WTC11 (cell line): ENCODE data around the gene SUPT5H. TPM values are rescaled to one million over a fixed set of nuclear protein-coding genes. Genes with fewer than 3 reads are reported as not detected.

Experiments used
- ATAC-seq: fragments of 200-7000 bp; cut with Tn5 transposase; 2 replicates; pipeline ENCODE4 v1.10.0; 2021; ENCODE audit warnings: mild to moderate bottlenecking, moderate library complexity
- CTCF ChIA-PET: fragments of 300-600 bp; sonication (Branson Sonifier 250); formaldehyde crosslinking; loops from one replicate; lab custom pipeline; 2021; ENCODE audit warnings: antibody characterized with exemption; lab: Charles Lee
- POLR2A ChIA-PET: fragments of 350-600 bp; sonication (Branson Sonifier 250); formaldehyde crosslinking; loops from one replicate; lab custom pipeline; 2021; ENCODE audit warnings: antibody characterized with exemption; lab: Charles Lee
- DNase-seq: peaks from one replicate; pipeline ENCODE4 v3.0.0; 2021; ENCODE audit warnings: low spot score
- H3K27ac Mint-ChIP-seq: 2 replicates; pipeline ENCODE4 v1.8.0; 2021; ENCODE audit warnings: mixed read lengths
- H3K27me3 Mint-ChIP-seq: 2 replicates; pipeline ENCODE4 v1.8.0; 2021; ENCODE audit warnings: low read depth, mild to moderate bottlenecking, moderate library complexity, mixed read lengths
- H3K36me3 Mint-ChIP-seq: 2 replicates; pipeline ENCODE4 v1.8.0; 2021; ENCODE audit warnings: mixed read lengths
- H3K4me1 Mint-ChIP-seq: 2 replicates; pipeline ENCODE4 v1.8.0; 2022; ENCODE audit warnings: mixed read lengths
- H3K4me3 Mint-ChIP-seq: 2 replicates; pipeline ENCODE4 v1.8.0; 2021; ENCODE audit warnings: mild to moderate bottlenecking, moderate library complexity, mixed read lengths
- H3K9me3 Mint-ChIP-seq: 2 replicates; pipeline ENCODE4 v1.8.0; 2021; ENCODE audit warnings: mixed read lengths
- ATF3 ChIP-seq: sonication (generic); formaldehyde crosslinking; conservative IDR thresholded peaks from 2 replicates; pipeline ENCODE4 v1.8.1; 2022; ENCODE audit warnings: mild to moderate bottlenecking, missing genetic modification reagents
- FOXP4 ChIP-seq: sonication (generic); formaldehyde crosslinking; IDR thresholded peaks from 2 replicates; pipeline ENCODE4 v1.8.0; 2022; ENCODE audit warnings: mild to moderate bottlenecking, missing genetic modification reagents
- JAZF1 ChIP-seq: fragments of 250-450 bp; sonication (Bioruptor Pico); IDR thresholded peaks from 2 replicates; pipeline ENCODE4 v1.9.0; 2021; ENCODE audit warnings: moderate library complexity, mild to moderate bottlenecking, inconsistent platforms
- JUN ChIP-seq: sonication (generic); formaldehyde crosslinking; IDR thresholded peaks from 2 replicates; pipeline ENCODE4 v1.8.0; 2023; ENCODE audit warnings: mild to moderate bottlenecking, missing genetic modification reagents
- MAX ChIP-seq: sonication (generic); formaldehyde crosslinking; IDR thresholded peaks from 2 replicates; pipeline ENCODE4 v1.8.0; 2022; ENCODE audit warnings: mild to moderate bottlenecking, missing genetic modification reagents
- MXD4 ChIP-seq: fragments of 250-450 bp; sonication (Bioruptor Pico); IDR thresholded peaks from 2 replicates; pipeline ENCODE4 v1.8.0; 2021; ENCODE audit warnings: mild to moderate bottlenecking, moderate library complexity, borderline replicate concordance
- NFYB ChIP-seq: sonication (generic); formaldehyde crosslinking; conservative IDR thresholded peaks from 2 replicates; pipeline ENCODE4 v1.8.0; 2022; ENCODE audit warnings: low read depth, missing genetic modification reagents
- ZNF416 ChIP-seq: fragments of 250-450 bp; sonication (Bioruptor Pico); IDR thresholded peaks from 2 replicates; pipeline ENCODE4 v1.9.0; 2021; ENCODE audit warnings: mild to moderate bottlenecking, inconsistent platforms
- ZNF512 ChIP-seq: sonication (generic); formaldehyde crosslinking; IDR thresholded peaks from 2 replicates; pipeline ENCODE4 v1.8.1; 2022; ENCODE audit warnings: missing genetic modification reagents, borderline replicate concordance
- total RNA-seq: library from RNA; stranded (reverse); gene quantifications from 3 replicates; pipeline ENCODE4 v1.2.3, GENCODE V29; 2021
- TF ChIP-seq, protein P1 (sequence below): sonication (generic); formaldehyde crosslinking; IDR thresholded peaks from 2 replicates; pipeline ENCODE4 v1.8.1; 2023; ENCODE audit warnings: mild to moderate bottlenecking, missing genetic modification reagents
- TF ChIP-seq, protein P2 (sequence below): sonication (generic); formaldehyde crosslinking; IDR thresholded peaks from 2 replicates; pipeline ENCODE4 v1.8.0; 2023; ENCODE audit warnings: mild to moderate bottlenecking, missing genetic modification reagents

Gene SUPT5H
- total RNA-seq, 1 experiment from 2014 or later = 135 TPM

DNA sequence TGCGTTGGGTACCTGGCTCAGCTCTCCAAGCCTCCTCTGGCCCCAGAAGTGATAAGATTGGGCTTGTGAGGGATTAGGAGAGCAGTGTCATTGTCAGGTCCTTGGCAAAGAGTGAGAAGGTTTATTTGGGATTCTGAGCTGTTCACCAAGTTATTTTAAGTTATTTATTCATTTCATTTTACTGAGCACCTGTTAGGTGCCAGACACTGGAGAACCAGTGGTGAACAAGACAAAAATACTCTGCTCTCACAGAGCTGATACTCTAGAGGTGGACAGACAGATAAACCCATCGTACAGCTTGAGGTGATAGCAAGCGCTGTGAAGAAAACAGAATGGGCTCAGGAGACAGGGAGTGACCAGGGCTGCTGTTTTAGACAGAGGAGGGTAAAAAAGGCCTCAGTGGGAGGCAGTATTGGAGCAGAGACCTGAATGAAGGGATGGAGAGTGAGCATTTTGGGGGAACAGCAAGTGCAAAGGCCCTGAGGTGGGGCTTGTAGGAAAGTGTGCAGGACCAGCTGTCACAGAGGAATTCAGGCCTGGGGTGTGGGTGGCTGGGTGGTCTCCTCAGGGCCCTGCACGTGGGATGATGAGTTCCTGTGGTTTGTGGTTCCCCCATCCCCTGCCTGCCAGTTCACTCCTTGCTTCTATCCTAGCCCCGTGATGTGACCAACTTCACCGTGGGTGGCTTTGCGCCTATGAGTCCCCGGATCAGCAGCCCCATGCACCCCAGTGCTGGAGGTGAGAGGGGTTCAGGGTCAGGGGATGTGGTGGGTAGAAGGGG, 26.6 kb downstream of the SUPT5H start:
- Mint-ChIP-seq H3K9me3 (no peaks in the 10 kb centered on the region), H3K4me1 (peaks cover 3% of the 10 kb centered on the region; the same call in 1 of the 2 replicates), H3K27ac (no peak overlapping the region)
- DNase-seq (no peak), ATAC-seq (no peak)
- CTCF ChIA-PET = no interaction called here
- TF ChIP-seq, protein P1, sequence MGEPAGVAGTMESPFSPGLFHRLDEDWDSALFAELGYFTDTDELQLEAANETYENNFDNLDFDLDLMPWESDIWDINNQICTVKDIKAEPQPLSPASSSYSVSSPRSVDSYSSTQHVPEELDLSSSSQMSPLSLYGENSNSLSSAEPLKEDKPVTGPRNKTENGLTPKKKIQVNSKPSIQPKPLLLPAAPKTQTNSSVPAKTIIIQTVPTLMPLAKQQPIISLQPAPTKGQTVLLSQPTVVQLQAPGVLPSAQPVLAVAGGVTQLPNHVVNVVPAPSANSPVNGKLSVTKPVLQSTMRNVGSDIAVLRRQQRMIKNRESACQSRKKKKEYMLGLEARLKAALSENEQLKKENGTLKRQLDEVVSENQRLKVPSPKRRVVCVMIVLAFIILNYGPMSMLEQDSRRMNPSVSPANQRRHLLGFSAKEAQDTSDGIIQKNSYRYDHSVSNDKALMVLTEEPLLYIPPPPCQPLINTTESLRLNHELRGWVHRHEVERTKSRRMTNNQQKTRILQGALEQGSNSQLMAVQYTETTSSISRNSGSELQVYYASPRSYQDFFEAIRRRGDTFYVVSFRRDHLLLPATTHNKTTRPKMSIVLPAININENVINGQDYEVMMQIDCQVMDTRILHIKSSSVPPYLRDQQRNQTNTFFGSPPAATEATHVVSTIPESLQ (CRISPR knock-in tag) = no peak
- TF ChIP-seq, protein P2, sequence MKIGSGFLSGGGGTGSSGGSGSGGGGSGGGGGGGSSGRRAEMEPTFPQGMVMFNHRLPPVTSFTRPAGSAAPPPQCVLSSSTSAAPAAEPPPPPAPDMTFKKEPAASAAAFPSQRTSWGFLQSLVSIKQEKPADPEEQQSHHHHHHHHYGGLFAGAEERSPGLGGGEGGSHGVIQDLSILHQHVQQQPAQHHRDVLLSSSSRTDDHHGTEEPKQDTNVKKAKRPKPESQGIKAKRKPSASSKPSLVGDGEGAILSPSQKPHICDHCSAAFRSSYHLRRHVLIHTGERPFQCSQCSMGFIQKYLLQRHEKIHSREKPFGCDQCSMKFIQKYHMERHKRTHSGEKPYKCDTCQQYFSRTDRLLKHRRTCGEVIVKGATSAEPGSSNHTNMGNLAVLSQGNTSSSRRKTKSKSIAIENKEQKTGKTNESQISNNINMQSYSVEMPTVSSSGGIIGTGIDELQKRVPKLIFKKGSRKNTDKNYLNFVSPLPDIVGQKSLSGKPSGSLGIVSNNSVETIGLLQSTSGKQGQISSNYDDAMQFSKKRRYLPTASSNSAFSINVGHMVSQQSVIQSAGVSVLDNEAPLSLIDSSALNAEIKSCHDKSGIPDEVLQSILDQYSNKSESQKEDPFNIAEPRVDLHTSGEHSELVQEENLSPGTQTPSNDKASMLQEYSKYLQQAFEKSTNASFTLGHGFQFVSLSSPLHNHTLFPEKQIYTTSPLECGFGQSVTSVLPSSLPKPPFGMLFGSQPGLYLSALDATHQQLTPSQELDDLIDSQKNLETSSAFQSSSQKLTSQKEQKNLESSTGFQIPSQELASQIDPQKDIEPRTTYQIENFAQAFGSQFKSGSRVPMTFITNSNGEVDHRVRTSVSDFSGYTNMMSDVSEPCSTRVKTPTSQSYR (CRISPR knock-in tag) = no peak
- no peak for TF ChIP-seq ZNF512
- TF ChIP-seq, all 79 proteins: peak for 0
- Mint-ChIP-seq H3K27me3 (no peaks in the 10 kb centered on the region), H3K36me3 (peaks cover 66% of the 10 kb centered on the region), H3K4me3 (no peak overlapping the region)
- POLR2A ChIA-PET = no interaction called here

DNA sequence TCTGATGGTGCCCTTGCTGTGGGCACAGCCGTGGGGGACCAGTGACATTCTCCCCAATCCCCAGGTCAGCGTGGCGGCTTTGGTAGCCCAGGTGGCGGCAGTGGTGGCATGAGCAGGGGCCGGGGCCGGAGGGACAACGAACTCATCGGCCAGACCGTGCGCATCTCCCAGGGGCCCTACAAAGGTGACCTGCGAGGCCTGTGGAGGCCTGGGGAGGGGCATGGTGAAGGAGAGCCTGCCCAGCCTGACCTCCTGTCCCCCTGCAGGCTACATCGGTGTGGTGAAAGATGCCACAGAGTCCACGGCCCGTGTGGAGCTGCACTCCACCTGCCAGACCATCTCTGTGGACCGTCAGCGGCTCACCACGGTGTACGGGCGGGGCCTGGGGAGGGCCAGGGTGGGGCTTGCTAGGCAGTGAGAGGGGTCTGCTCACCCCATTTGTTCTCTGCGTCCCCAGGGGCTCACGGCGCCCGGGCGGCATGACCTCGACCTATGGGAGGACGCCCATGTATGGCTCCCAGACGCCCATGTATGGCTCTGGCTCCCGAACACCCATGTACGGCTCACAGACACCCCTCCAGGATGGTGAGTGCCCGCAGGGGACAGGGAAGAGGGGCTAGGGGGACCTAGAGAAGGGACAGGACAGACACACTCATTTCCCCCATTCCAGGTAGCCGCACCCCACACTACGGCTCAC, 27.5 kb downstream of the SUPT5H start:
- TF ChIP-seq NFYB (CRISPR knock-in tag) (no peak), JUN (CRISPR knock-in tag) (no peak), ZNF512 (no peak), JAZF1 (CRISPR knock-in tag) (no peak), ZNF416 (CRISPR knock-in tag) (no peak), MAX (CRISPR knock-in tag) (no peak), MXD4 (no peak), ATF3 (no peak), FOXP4 (CRISPR knock-in tag) (no peak)
- TF ChIP-seq, all 79 proteins: peak for 0
- Mint-ChIP-seq H3K36me3 (peaks cover 59% of the 10 kb centered on the region), H3K9me3 (no peaks in the 10 kb centered on the region), H3K27me3 (no peaks in the 10 kb centered on the region), H3K4me1 (peaks cover 3% of the 10 kb centered on the region; the same call in 1 of the 2 replicates), H3K4me3 (no peak overlapping the region), H3K27ac (no peak overlapping the region)
- POLR2A ChIA-PET = no interaction called here
- DNase-seq (no peak), ATAC-seq (no peak)
- CTCF ChIA-PET = interaction anchor here (2.2 to 3.9 kb wide), 4 partner anchors 25 to 75 kb away, joined by 12 to 66 read pairs (median 37); partner anchors contain the start of genes DLL3 and EID2B
